T-cell (primary cell): ENCODE results near the gene TMEM18. TPM values are rescaled to one million over a fixed set of nuclear protein-coding genes. Genes with fewer than 3 reads are reported as not detected.

Experiments used
- ATAC-seq, 4 experiments: fragments of 200-7000 bp in 3 of 4; fragments of 150-1000 bp in 1 of 4; cut with Tn5 transposase; replicated peaks in 1 of 4; 1 replicate in 3 of 4; 2 replicates in 1 of 4; pipeline ENCODE4 v1.10.0; 2021; ENCODE audit warnings: moderate library complexity in 3 of 4, mild to moderate bottlenecking in 2 of 4, moderate number of reproducible peaks in 1 of 4
- CTCF ChIA-PET, 2 donors: fragments of 300-600 bp; sonication (Branson Sonifier 250); formaldehyde crosslinking; loops; one replicate each; lab custom pipeline; 2022; ENCODE audit warnings: antibody characterized with exemption in 2 of 2; lab: Charles Lee
- POLR2A ChIA-PET, 2 donors: fragments of 300-600 bp; sonication (Branson Sonifier 250); formaldehyde crosslinking; loops; one replicate each; lab custom pipeline; 2022; ENCODE audit warnings: antibody characterized with exemption in 2 of 2; lab: Charles Lee
- DNase-seq, 35 experiments: peaks; one replicate each; pipeline versions ENCODE4 v3.0.0 to v3.0.0-alpha.2; 2013 to 2023
- H3K27ac ChIP-seq: one replicate; pipeline ENCODE4 v1.5.1; 2013; ENCODE audit warnings: low read length
- H3K27me3 ChIP-seq, 2 experiments: replicated peaks in 1 of 2; 1 replicate in 1 of 2; 2 replicates in 1 of 2; pipeline versions ENCODE4 v1.6.1 to v1.7.0; 2013; ENCODE audit warnings: low read length in 1 of 2, mixed read lengths in 1 of 2; ENCODE audit not compliant: control insufficient read depth in 2 of 2, insufficient read depth in 2 of 2; ENCODE audit errors: extremely low read depth in 1 of 2
- H3K36me3 ChIP-seq, 2 donors: 1 replicate in 1 of 2; 2 replicates in 1 of 2; pipeline versions ENCODE4 v1.6.1 to v1.7.0; 2013; ENCODE audit warnings: low read length in 1 of 2; ENCODE audit not compliant: control insufficient read depth in 2 of 2, insufficient read depth in 1 of 2; ENCODE audit errors: extremely low read depth in 1 of 2
- H3K4me1 ChIP-seq, 2 experiments: 1 replicate in 1 of 2; 2 replicates in 1 of 2; pipeline versions ENCODE4 v1.6.1 to v1.7.0; 2013; ENCODE audit warnings: low read length in 2 of 2, mixed read lengths in 1 of 2; ENCODE audit not compliant: insufficient read depth in 2 of 2, control insufficient read depth in 1 of 2; ENCODE audit errors: extremely low read depth in 1 of 2
- H3K4me3 ChIP-seq, 2 donors: 1 replicate in 1 of 2; 2 replicates in 1 of 2; pipeline versions ENCODE4 v1.5.1 to v1.7.0; 2013; ENCODE audit warnings: mild to moderate bottlenecking in 2 of 2, low read length in 1 of 2, moderate library complexity in 1 of 2; ENCODE audit not compliant: control insufficient read depth in 1 of 2; ENCODE audit errors: extremely low read depth in 1 of 2
- H3K9me3 ChIP-seq: 2 replicates; pipeline ENCODE4 v1.7.0; 2013
- H3K27ac Mint-ChIP-seq, 2 donors: one replicate each; pipeline ENCODE4 v1.8.0; 2020 to 2021; ENCODE audit warnings: mild to moderate bottlenecking in 2 of 2, mixed read lengths in 2 of 2
- H3K27me3 Mint-ChIP-seq, 2 donors: one replicate each; pipeline ENCODE4 v1.8.0; 2021 to 2022; ENCODE audit warnings: mixed read lengths in 2 of 2
- H3K36me3 Mint-ChIP-seq: one replicate; pipeline ENCODE4 v1.8.0; 2021; ENCODE audit warnings: mixed read lengths
- H3K4me1 Mint-ChIP-seq, 3 donors: one replicate each; pipeline ENCODE4 v1.8.0; 2020 to 2022; ENCODE audit warnings: mixed read lengths in 3 of 3, mild to moderate bottlenecking in 1 of 3
- H3K4me3 Mint-ChIP-seq, 3 donors: one replicate each; pipeline ENCODE4 v1.8.0; 2020 to 2022; ENCODE audit warnings: mild to moderate bottlenecking in 3 of 3, mixed read lengths in 3 of 3, moderate library complexity in 3 of 3
- H3K9me3 Mint-ChIP-seq, 3 donors: one replicate each; pipeline ENCODE4 v1.8.0; 2020 to 2022; ENCODE audit warnings: mixed read lengths in 3 of 3
- WGBS: methylation state at CpG from one replicate; pipeline ENCODE4 v1.1.5; 2013; ENCODE audit warnings: missing lambda C conversion rate; ENCODE audit not compliant: insufficient coverage; 5-methylcytosine and 5-hydroxymethylcytosine counted together
- total RNA-seq, 35 experiments: library from RNA in 6 of 35; stranded (reverse) in 6 of 35; fragments of 120-200 nt in 1 of 35; gene quantifications; one replicate each; pipeline versions ENCODE4 v1.2.1 to v1.2.4 and lab custom pipeline; 2013 to 2026

TMEM18 gene
- total RNA-seq (10 to 100 TPM; 22.8 to 29.8 (median 28.8) TPM), total RNA-seq (lab: John Stamatoyannopoulos, UW) (29.2 to 54.1 (median 37.9) reads per million in 29 experiments)
- total RNA-seq (2013) = 26.7 TPM

- Histone ChIP-seq H3K9me3 (no peaks in the 10 kb centered on the region), H3K36me3 (peaks cover 7 to 11% of the 10 kb centered on the region in 2 donors), H3K27me3 (no peaks in the 10 kb centered on the region), H3K27ac (peak within 1 kb of the TSS; percentile 100), H3K4me3 (peak within 1 kb of the TSS; percentile 93 to 97), H3K4me1 (peaks cover 4 to 20% of the 10 kb centered on the region in 2 experiments)
- H3K9me3 Mint-ChIP-seq = no peaks in the 10 kb centered on the region
- POLR2A ChIA-PET = no interaction called here
- CTCF ChIA-PET = no interaction called here
- DNase-seq (peak in 34 of 35 experiments; percentile 88 to 99 (median 96)), ATAC-seq (peak; percentile 71 to 88 (median 73))
- H3K4me3 Mint-ChIP-seq = peak within 1 kb of the TSS; percentile 91 to 95 (median 92)
- peak within 1 kb of the TSS; percentile 96 to 98 for H3K27ac Mint-ChIP-seq
- H3K36me3 Mint-ChIP-seq = peaks cover 11% of the 10 kb centered on the region
- no peaks in the 10 kb centered on the region for H3K27me3 Mint-ChIP-seq
- WGBS = under 1% methylated on average over 62 of the region's 68 CpGs
- peaks cover 38 to 46% (median 41%) of the 10 kb centered on the region in 3 donors for H3K4me1 Mint-ChIP-seq
Observed at GRCh38 chr2:677056-677958, at the start of gene TMEM18. Gene TMEM18, minus strand, starts transcription at chr2:677406. Its CDS starts 61 bp downstream, at chr2:677345.

- H3K36me3 Mint-ChIP-seq = no peaks in the 10 kb centered on the region
- H3K4me1 ChIP-seq = no peaks in the 10 kb centered on the region
- H3K9me3 Mint-ChIP-seq = no peaks in the 10 kb centered on the region
- H3K27ac Mint-ChIP-seq = no peak overlapping the region
- H3K27me3 ChIP-seq = peaks cover 0 to 5% of the 10 kb centered on the region in 2 experiments
- no peak overlapping the region for H3K27ac ChIP-seq
- ATAC-seq = no peak
- H3K4me3 Mint-ChIP-seq = no peak overlapping the region
- DNase-seq = no peak
- POLR2A ChIA-PET = no interaction called here
- peaks cover 0 to 1% (median 0%) of the 10 kb centered on the region in 3 donors for H3K4me1 Mint-ChIP-seq
- CTCF ChIA-PET = no interaction called here
- no peak overlapping the region for H3K4me3 ChIP-seq
- no peaks in the 10 kb centered on the region for H3K36me3 ChIP-seq
- H3K9me3 ChIP-seq = no peaks in the 10 kb centered on the region
- H3K27me3 Mint-ChIP-seq = peaks cover 33 to 38% of the 10 kb centered on the region in 2 donors
- 47% methylated on average over 4 of the region's 4 CpGs for WGBS
Observed at GRCh38 chr2:726169-726568, 49.0 kb upstream of the TMEM18 start.

GRCh38 chr2:725468-725867 is 48.3 kb upstream of the TMEM18 start:
- H3K9me3 Mint-ChIP-seq = no peaks in the 10 kb centered on the region
- ChIA-PET POLR2A (no interaction called here), CTCF (no interaction called here)
- DNase-seq = no peak
- no peaks in the 10 kb centered on the region for H3K4me1 ChIP-seq
- no peak overlapping the region for H3K27ac ChIP-seq
- WGBS = 86% methylated on average over 4 of the region's 4 CpGs
- no peaks in the 10 kb centered on the region for H3K36me3 ChIP-seq
- peaks cover 0 to 7% of the 10 kb centered on the region in 2 experiments for H3K27me3 ChIP-seq
- no peak overlapping the region for H3K4me3 ChIP-seq
- ATAC-seq = no peak
- no peaks in the 10 kb centered on the region for H3K36me3 Mint-ChIP-seq
- no peak overlapping the region for H3K4me3 Mint-ChIP-seq
- peaks cover 0 to 1% (median 0%) of the 10 kb centered on the region in 3 donors for H3K4me1 Mint-ChIP-seq
- H3K27me3 Mint-ChIP-seq = peaks cover 29 to 37% of the 10 kb centered on the region in 2 donors
- H3K9me3 ChIP-seq = no peaks in the 10 kb centered on the region
- no peak overlapping the region for H3K27ac Mint-ChIP-seq

GRCh38 chr2:723761-724160 is 46.6 kb upstream of the TMEM18 start:
- ATAC-seq (no peak), DNase-seq (no peak)
- Histone ChIP-seq H3K9me3 (no peaks in the 10 kb centered on the region), H3K4me3 (no peak overlapping the region), H3K4me1 (no peaks in the 10 kb centered on the region), H3K27me3 (peaks cover 0 to 12% of the 10 kb centered on the region in 2 experiments), H3K36me3 (no peaks in the 10 kb centered on the region), H3K27ac (no peak overlapping the region)
- Mint-ChIP-seq H3K9me3 (no peaks in the 10 kb centered on the region), H3K4me3 (no peak overlapping the region), H3K4me1 (peaks cover 0 to 1% (median 0%) of the 10 kb centered on the region in 3 donors), H3K27me3 (peaks cover 29 to 40% of the 10 kb centered on the region in 2 donors), H3K27ac (no peak overlapping the region), H3K36me3 (no peaks in the 10 kb centered on the region)
- POLR2A ChIA-PET = no interaction called here
- CTCF ChIA-PET = no interaction called here
- WGBS = 100% methylated on average over 1 of the region's 5 CpGs

- WGBS = 89% methylated on average over 20 of the region's 21 CpGs
- no peaks in the 10 kb centered on the region for H3K36me3 Mint-ChIP-seq
Observed at GRCh38 chr2:720842-721241, 43.6 kb upstream of the TMEM18 start.

GRCh38 chr2:719734-720133 is 42.5 kb upstream of the TMEM18 start:
- H3K27me3 ChIP-seq = peaks cover 0 to 21% of the 10 kb centered on the region in 2 experiments
- H3K4me1 Mint-ChIP-seq = no peaks in the 10 kb centered on the region
- no peaks in the 10 kb centered on the region for H3K36me3 Mint-ChIP-seq
- no peak for DNase-seq
- H3K4me3 ChIP-seq = no peak overlapping the region
- H3K27me3 Mint-ChIP-seq = peaks cover 17 to 33% of the 10 kb centered on the region in 2 donors
- 18% methylated on average over 3 of the region's 9 CpGs for WGBS
- ChIA-PET POLR2A (interaction anchor here in 1 of 2 donors (0.6 kb wide), 1 partner anchor 143 kb away, joined by 4 read pairs; no protein-coding TSS in a partner anchor), CTCF (no interaction called here)
- no peak overlapping the region for H3K27ac Mint-ChIP-seq
- no peaks in the 10 kb centered on the region for H3K9me3 Mint-ChIP-seq
- no peak for ATAC-seq
- no peaks in the 10 kb centered on the region for H3K36me3 ChIP-seq
- H3K4me1 ChIP-seq = no peaks in the 10 kb centered on the region
- H3K9me3 ChIP-seq = no peaks in the 10 kb centered on the region
- H3K4me3 Mint-ChIP-seq = no peak overlapping the region
- no peak overlapping the region for H3K27ac ChIP-seq

More at GRCh38 chr2:720842-721241, 43.6 kb upstream of the TMEM18 start:
- Mint-ChIP-seq H3K9me3 (no peaks in the 10 kb centered on the region), H3K27me3 (peaks cover 21 to 38% of the 10 kb centered on the region in 2 donors), H3K4me3 (no peak overlapping the region), H3K4me1 (no peaks in the 10 kb centered on the region), H3K27ac (no peak overlapping the region)
- Histone ChIP-seq H3K4me3 (no peak overlapping the region), H3K27me3 (peaks cover 0 to 16% of the 10 kb centered on the region in 2 experiments), H3K9me3 (no peaks in the 10 kb centered on the region), H3K27ac (no peak overlapping the region), H3K36me3 (no peaks in the 10 kb centered on the region), H3K4me1 (no peaks in the 10 kb centered on the region)
- CTCF ChIA-PET = no interaction called here
- ATAC-seq (no peak), DNase-seq (no peak)
- POLR2A ChIA-PET = no interaction called here
